Measurements from ENCODE around the gene LMTK3.
"Not testable (repeated sequence)": the region's sequence is repeated elsewhere in the genome, so short reads cannot be mapped to it uniquely, and the experiment has no call there.

LMTK3 gene

GRCh38 chr19:48493718-48494401, 17.8 kb downstream of the LMTK3 start:
- WGBS (ENCODE audit: insufficient coverage) = 1% methylated on average over 54 of the region's 70 CpGs
- Histone ChIP-seq H3K9me3 (ENCODE audit: control extremely low read depth in 1 of 5, control insufficient read depth in 4 of 5, insufficient read depth in 2 of 5, low read depth in 1 of 5, low read length in 4 of 5) (no peaks in the 10 kb centered on the region), H3K27ac (ENCODE audit: insufficient read depth in 1 of 2, low read depth in 1 of 2, low read length in 2 of 2, poor library complexity in 1 of 2, severe bottlenecking in 2 of 2) (no peak overlapping the region), H3K27me3 (replicated peaks in 2 of 5; ENCODE audit: control insufficient read depth in 4 of 5, insufficient read depth in 5 of 5, low read length in 4 of 5) (peaks cover 0 to 31% (median 3%) of the 10 kb centered on the region in 5 experiments), H3K4me3 (ENCODE audit: control insufficient read depth in 1 of 7, extremely low read depth in 1 of 7, insufficient read depth in 4 of 7, low read depth in 2 of 7, low read length in 6 of 7) (peak overlapping the region; percentile 19 to 81 (median 64)), H3K36me3 (ENCODE audit: control insufficient read depth in 4 of 4, insufficient read depth in 4 of 4, low read length in 3 of 4) (no peaks in the 10 kb centered on the region), H3K4me1 (ENCODE audit: control extremely low read depth in 1 of 4, control insufficient read depth in 4 of 4, insufficient read depth in 4 of 4, low read length in 3 of 4) (peaks cover 0 to 45% (median 36%) of the 10 kb centered on the region in 4 experiments)
- ChIA-PET POLR2A (no interaction called here), CTCF (interaction anchor here (0.6 to 7.5 kb wide), 6 partner anchors 14 to 103 kb away, joined by 3 to 98 read pairs (median 4); partner anchors contain the start of gene KDELR1)
- DNase-seq = no peak

DNA sequence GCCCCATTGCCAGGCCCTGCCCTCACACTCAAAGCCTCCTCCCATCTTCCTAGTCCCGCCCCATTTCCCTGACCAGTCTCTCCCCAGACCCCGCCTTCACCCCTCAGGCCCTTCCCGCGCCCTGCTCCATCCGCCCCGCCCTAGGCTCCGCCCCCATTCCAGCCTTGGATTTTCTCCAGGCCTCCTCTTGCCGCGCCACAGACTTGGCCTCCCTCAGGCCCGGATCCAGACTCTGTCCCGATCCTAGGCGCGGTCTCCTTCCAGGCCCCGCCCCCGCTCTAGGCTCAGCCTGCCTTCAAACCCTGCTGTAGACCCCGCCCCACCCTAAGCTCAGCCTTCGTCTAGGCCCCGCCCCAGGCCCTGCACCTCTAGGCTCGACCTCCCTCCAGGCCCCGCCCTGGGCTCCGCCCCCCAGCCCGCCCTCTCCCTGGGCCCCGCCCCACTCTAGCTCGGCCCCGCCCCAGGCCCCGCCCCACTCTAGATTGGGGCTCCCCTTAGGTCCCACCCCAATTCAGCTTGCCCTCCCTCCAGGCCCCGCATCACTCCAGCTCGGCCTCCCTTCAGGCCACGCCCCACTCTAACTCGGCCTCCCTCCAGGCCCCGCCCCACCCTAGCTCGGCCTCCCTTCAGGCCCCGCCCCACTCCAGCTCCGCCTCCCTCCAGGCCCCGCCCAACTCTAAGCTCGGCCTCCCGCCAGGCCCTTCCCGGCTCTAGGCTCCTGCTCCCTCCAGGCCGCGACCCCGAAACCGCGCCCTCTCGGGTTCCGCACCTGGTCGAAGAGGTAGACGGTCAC, 18.5 kb downstream of the LMTK3 start:
- H3K27me3 ChIP-seq (replicated peaks in 2 of 5; ENCODE audit: control insufficient read depth in 4 of 5, insufficient read depth in 5 of 5, low read length in 4 of 5) = peaks cover 0 to 29% (median 3%) of the 10 kb centered on the region in 5 experiments

GRCh38 chr19:48491793-48492123, 19.9 kb downstream of the LMTK3 start:
- CTCF ChIA-PET = interaction anchor here (7.5 kb wide), 1 partner anchor 95 kb away, joined by 98 read pairs; no protein-coding TSS in a partner anchor
- H3K9me3 ChIP-seq (ENCODE audit: control extremely low read depth in 1 of 5, control insufficient read depth in 4 of 5, insufficient read depth in 2 of 5, low read depth in 1 of 5, low read length in 4 of 5) = no peaks in the 10 kb centered on the region
- POLR2A ChIA-PET = no interaction called here
- H3K27ac ChIP-seq (ENCODE audit: insufficient read depth in 1 of 2, low read depth in 1 of 2, low read length in 2 of 2, poor library complexity in 1 of 2, severe bottlenecking in 2 of 2) = no peak overlapping the region
- peaks cover 0 to 22% (median 3%) of the 10 kb centered on the region in 5 experiments for H3K27me3 ChIP-seq (replicated peaks in 2 of 5; ENCODE audit: control insufficient read depth in 4 of 5, insufficient read depth in 5 of 5, low read length in 4 of 5)
- no peaks in the 10 kb centered on the region for H3K36me3 ChIP-seq (ENCODE audit: control insufficient read depth in 4 of 4, insufficient read depth in 4 of 4, low read length in 3 of 4)
- DNase-seq = no peak
- WGBS (ENCODE audit: insufficient coverage) = 36% methylated on average over 10 of the region's 10 CpGs
- peaks cover 0 to 45% (median 36%) of the 10 kb centered on the region in 4 experiments for H3K4me1 ChIP-seq (ENCODE audit: control extremely low read depth in 1 of 4, control insufficient read depth in 4 of 4, insufficient read depth in 4 of 4, low read length in 3 of 4)
- H3K4me3 ChIP-seq (ENCODE audit: control insufficient read depth in 1 of 7, extremely low read depth in 1 of 7, insufficient read depth in 4 of 7, low read depth in 2 of 7, low read length in 6 of 7) = peak overlapping the region in 3 of 7 experiments; percentile 40 to 61 (median 47)

More for the DNA sequence above, 18.5 kb downstream of the LMTK3 start:
- 1% methylated on average over 23 of the region's 47 CpGs for WGBS (ENCODE audit: insufficient coverage)
- Histone ChIP-seq H3K4me3 (ENCODE audit: control insufficient read depth in 1 of 7, extremely low read depth in 1 of 7, insufficient read depth in 4 of 7, low read depth in 2 of 7, low read length in 6 of 7) (peak overlapping the region; percentile 19 to 81 (median 64)), H3K36me3 (ENCODE audit: control insufficient read depth in 4 of 4, insufficient read depth in 4 of 4, low read length in 3 of 4) (no peaks in the 10 kb centered on the region), H3K27ac (ENCODE audit: insufficient read depth in 1 of 2, low read depth in 1 of 2, low read length in 2 of 2, poor library complexity in 1 of 2, severe bottlenecking in 2 of 2) (peak overlapping the region in 1 of 2 experiments; percentile 43), H3K4me1 (ENCODE audit: control extremely low read depth in 1 of 4, control insufficient read depth in 4 of 4, insufficient read depth in 4 of 4, low read length in 3 of 4) (peaks cover 0 to 45% (median 36%) of the 10 kb centered on the region in 4 experiments), H3K9me3 (ENCODE audit: control extremely low read depth in 1 of 5, control insufficient read depth in 4 of 5, insufficient read depth in 2 of 5, low read depth in 1 of 5, low read length in 4 of 5) (no peaks in the 10 kb centered on the region)
- ChIA-PET POLR2A (interaction anchor here (0.6 kb wide), 1 partner anchor 9 kb away, joined by 3 read pairs; no protein-coding TSS in a partner anchor), CTCF (interaction anchor here (0.6 to 7.5 kb wide), 6 partner anchors 8 to 102 kb away, joined by 3 to 98 read pairs (median 4); partner anchors contain the start of gene KDELR1)
- DNase-seq = peak; percentile 91 to 96 (median 96)

DNA sequence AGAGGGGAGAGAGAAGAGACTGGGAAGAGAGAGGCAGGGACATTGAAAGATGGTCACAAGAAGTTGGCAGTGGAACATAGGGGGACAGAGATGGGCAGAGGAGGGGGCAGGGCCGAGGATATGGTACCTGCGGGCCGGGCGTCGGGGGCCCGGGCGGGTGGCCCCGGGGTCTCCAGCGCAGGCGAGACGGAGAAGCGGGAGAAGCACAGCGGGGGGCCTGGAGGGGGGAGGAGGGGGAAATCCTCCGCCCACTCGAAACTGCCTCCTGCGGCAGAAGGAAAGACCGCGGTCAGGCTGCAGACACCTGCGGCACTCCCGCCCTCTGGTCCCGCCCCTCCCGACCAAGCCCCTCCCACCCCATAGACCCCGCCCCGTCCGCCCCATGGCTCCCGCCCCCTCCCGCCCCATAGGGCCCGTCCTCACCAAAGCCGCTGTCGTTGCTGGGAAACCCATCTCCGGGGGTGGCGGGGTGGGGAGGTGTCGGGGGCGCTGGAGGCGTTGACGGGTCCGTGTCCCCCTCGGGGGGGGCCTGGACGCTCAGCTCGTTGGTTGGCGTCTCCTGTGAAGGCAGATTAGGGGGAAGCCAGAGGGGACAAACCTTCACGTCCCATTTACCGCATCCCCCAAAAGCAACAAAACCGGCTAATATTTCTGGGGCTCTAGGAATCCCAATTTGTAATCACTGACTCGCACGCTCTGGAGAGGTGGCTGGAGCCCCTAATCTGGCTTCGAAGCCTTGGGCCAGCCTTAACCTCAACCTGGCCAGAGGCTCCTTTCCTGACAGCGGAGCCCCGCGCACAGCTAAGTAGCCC, 20.4 kb downstream of the LMTK3 start:
- Histone ChIP-seq H3K36me3 (ENCODE audit: control insufficient read depth in 4 of 4, insufficient read depth in 4 of 4, low read length in 3 of 4) (no peaks in the 10 kb centered on the region), H3K4me1 (ENCODE audit: control extremely low read depth in 1 of 4, control insufficient read depth in 4 of 4, insufficient read depth in 4 of 4, low read length in 3 of 4) (peaks cover 0 to 45% (median 36%) of the 10 kb centered on the region in 4 experiments), H3K9me3 (ENCODE audit: control extremely low read depth in 1 of 5, control insufficient read depth in 4 of 5, insufficient read depth in 2 of 5, low read depth in 1 of 5, low read length in 4 of 5) (no peaks in the 10 kb centered on the region), H3K27me3 (replicated peaks in 2 of 5; ENCODE audit: control insufficient read depth in 4 of 5, insufficient read depth in 5 of 5, low read length in 4 of 5) (peaks cover 0 to 21% (median 3%) of the 10 kb centered on the region in 5 experiments), H3K4me3 (ENCODE audit: control insufficient read depth in 1 of 7, extremely low read depth in 1 of 7, insufficient read depth in 4 of 7, low read depth in 2 of 7, low read length in 6 of 7) (peak overlapping the region in 4 of 7 experiments; percentile 23 to 61 (median 50)), H3K27ac (ENCODE audit: insufficient read depth in 1 of 2, low read depth in 1 of 2, low read length in 2 of 2, poor library complexity in 1 of 2, severe bottlenecking in 2 of 2) (no peak overlapping the region)
- DNase-seq = peak; percentile 60 to 80 (median 79)
- WGBS (ENCODE audit: insufficient coverage) = 5% methylated on average over 29 of the region's 50 CpGs
- CTCF ChIA-PET = interaction anchor here (0.6 to 7.5 kb wide), 5 partner anchors 11 to 605 kb away, joined by 3 to 98 read pairs (median 5); partner anchors contain the start of gene SULT2A1
- POLR2A ChIA-PET = no interaction called here

- Histone ChIP-seq H3K27me3 (replicated peaks in 2 of 5; ENCODE audit: control insufficient read depth in 4 of 5, insufficient read depth in 5 of 5, low read length in 4 of 5) (peaks cover 0 to 19% (median 3%) of the 10 kb centered on the region in 5 experiments), H3K36me3 (ENCODE audit: control insufficient read depth in 4 of 4, insufficient read depth in 4 of 4, low read length in 3 of 4) (no peaks in the 10 kb centered on the region), H3K4me1 (ENCODE audit: control extremely low read depth in 1 of 4, control insufficient read depth in 4 of 4, insufficient read depth in 4 of 4, low read length in 3 of 4) (peaks cover 0 to 37% (median 27%) of the 10 kb centered on the region in 4 experiments), H3K27ac (ENCODE audit: insufficient read depth in 1 of 2, low read depth in 1 of 2, low read length in 2 of 2, poor library complexity in 1 of 2, severe bottlenecking in 2 of 2) (no peak overlapping the region), H3K4me3 (ENCODE audit: control insufficient read depth in 1 of 7, extremely low read depth in 1 of 7, insufficient read depth in 4 of 7, low read depth in 2 of 7, low read length in 6 of 7) (no peak overlapping the region), H3K9me3 (ENCODE audit: control extremely low read depth in 1 of 5, control insufficient read depth in 4 of 5, insufficient read depth in 2 of 5, low read depth in 1 of 5, low read length in 4 of 5) (no peaks in the 10 kb centered on the region)
- CTCF ChIA-PET = interaction anchor here (0.6 to 7.5 kb wide), 20 partner anchors 8 to 223 kb away, joined by 3 to 98 read pairs (median 4); partner anchors contain the start of gene TMEM143
- POLR2A ChIA-PET = interaction anchor here (0.7 kb wide), 1 partner anchor 12 kb away, joined by 4 read pairs; no protein-coding TSS in a partner anchor
- 15% methylated on average over 17 of the region's 19 CpGs for WGBS (ENCODE audit: insufficient coverage)
- peak; percentile 58 to 74 (median 69) for DNase-seq
These were observed 21.9 kb downstream of the LMTK3 start for GRCh38 chr19:48489608-48490216.

GRCh38 chr19:48488478-48488877, 23.2 kb downstream of the LMTK3 start:
- H3K4me3 ChIP-seq (ENCODE audit: control insufficient read depth in 1 of 7, extremely low read depth in 1 of 7, insufficient read depth in 4 of 7, low read depth in 2 of 7, low read length in 6 of 7); POLR2A ChIA-PET; H3K36me3 ChIP-seq (ENCODE audit: control insufficient read depth in 4 of 4, insufficient read depth in 4 of 4, low read length in 3 of 4); DNase-seq; H3K9me3 ChIP-seq (ENCODE audit: control extremely low read depth in 1 of 5, control insufficient read depth in 4 of 5, insufficient read depth in 2 of 5, low read depth in 1 of 5, low read length in 4 of 5); H3K27ac ChIP-seq (ENCODE audit: insufficient read depth in 1 of 2, low read depth in 1 of 2, low read length in 2 of 2, poor library complexity in 1 of 2, severe bottlenecking in 2 of 2): not testable (repeated sequence)
- CTCF ChIA-PET = interaction anchor here (0.6 to 7.5 kb wide), 7 partner anchors 9 to 221 kb away, joined by 3 to 98 read pairs (median 4); no protein-coding TSS in a partner anchor
- Histone ChIP-seq H3K27me3 (replicated peaks in 2 of 5; ENCODE audit: control insufficient read depth in 4 of 5, insufficient read depth in 5 of 5, low read length in 4 of 5) (peaks cover 0 to 14% (median 0%) of the 10 kb centered on the region in 5 experiments), H3K4me1 (ENCODE audit: control extremely low read depth in 1 of 4, control insufficient read depth in 4 of 4, insufficient read depth in 4 of 4, low read length in 3 of 4) (peaks cover 0 to 30% (median 24%) of the 10 kb centered on the region in 4 experiments)
- WGBS (ENCODE audit: insufficient coverage) = 100% methylated on average over 6 of the region's 7 CpGs
